NCI-H1105 (cell line): Measurements from ENCODE around the gene SH3RF1.

Source experiments
- DNase-seq: peaks from one replicate; lab custom pipeline; 2025; lab: John Stamatoyannopoulos, UW

The SH3RF1 gene

DNA sequence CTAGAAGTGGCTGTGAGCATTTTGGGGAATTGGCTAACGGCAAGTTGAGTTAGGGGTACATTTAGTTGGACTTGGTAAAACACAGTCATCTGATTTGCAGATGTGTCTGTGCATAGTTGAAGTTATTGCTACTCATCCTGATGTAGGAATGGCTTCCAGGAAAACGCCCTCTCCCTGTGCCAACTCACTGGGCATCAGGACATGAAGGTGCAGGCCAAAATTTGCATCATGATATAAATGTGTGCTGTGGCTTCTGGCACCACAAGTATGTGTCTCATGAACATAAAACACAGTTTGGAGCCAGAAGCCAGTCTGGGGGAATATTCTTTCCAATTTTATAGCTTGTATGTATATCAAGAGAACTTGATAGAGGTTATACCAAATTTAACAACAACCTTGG lies 206.5 kb downstream of the SH3RF1 start:
- no peak for DNase-seq

DNA sequence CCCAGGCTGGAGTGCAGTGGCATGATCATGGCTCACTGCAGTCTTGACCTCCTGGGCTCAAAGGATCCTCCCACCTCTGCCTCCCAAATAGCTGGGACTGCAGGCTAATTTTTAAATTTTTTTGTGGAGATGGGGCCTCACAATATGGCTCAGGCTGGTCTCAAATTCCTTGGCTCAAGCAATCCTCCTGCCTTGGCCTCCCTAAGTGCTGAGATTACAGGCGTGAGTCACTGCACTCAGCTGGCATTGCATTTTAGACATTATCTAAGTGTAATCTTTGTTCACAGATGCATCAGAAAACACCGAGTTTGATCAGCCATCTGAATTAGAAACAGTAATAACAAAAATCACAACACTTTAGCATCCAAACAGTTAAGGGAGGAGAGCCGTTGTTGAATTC lies 207.3 kb downstream of the SH3RF1 start:
- no peak for DNase-seq

DNA sequence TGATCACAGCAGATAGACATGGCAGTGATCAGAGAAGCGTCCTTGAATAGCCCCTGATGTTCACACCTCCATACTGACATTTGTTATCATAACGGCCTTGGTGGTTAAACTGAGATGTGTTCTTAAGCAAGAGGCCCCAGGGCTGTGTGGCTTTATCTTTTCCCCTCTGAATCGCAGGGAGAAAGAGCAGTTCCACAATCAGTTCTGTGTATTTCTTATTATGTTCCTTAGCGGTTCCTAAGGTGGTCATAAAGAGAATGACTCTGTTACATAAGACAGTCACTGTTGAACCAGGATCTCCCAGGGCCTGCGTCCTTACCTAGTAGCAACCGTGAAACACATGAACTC lies 207.9 kb downstream of the SH3RF1 start:
- DNase-seq, result no peak

DNA sequence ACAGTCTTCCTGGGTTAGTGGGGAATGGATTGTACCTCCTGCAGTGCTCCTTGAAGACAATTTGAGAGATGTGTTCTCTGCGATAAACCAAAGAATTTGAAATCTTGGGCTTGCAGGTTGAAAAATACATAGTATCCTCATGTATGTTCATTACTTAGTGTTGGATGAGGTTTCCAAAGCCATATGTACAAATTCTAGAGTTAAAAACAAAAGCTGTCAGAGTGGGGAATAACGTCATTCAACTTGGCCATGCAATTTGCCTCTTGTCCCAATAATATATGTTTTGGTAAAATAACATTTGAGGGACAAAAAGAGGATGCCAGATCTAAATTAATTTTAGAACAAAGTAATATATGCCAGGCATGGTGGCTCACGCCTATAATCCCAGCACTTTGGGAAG lies 209.4 kb downstream of the SH3RF1 start:
- DNase-seq, result no peak

DNA sequence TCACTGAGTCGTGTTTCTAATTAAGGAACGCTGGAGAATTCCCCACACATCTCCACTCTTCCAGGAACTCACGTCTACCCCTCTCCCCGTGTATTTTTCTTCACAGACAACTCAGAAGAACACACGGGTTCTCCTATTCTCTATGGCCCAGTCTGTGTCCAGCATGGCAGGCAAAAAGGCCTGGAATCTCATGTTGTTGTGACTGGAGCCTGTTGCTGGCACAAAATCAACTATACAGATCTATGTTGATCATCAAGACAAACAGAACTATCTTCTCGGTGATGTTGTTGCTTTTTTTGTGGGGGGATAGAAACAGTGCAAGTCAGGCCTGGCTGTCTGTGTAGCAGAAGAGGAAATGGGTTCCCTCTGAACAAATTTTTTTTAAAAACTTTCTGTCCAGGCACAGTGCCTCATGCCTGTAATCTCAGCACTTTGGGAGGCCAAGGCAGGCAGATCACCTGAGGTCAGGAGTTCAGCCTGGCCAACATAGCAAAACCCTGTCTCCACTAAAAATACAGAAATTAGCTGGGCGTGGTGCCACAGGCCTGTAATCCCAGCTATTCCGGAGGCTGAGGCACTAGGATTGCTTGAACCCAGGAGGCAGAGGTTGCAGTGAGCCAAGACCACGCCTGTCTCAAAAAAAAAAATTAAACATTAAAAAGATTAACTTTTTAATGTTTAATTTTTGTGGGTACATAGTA lies 210.2 kb downstream of the SH3RF1 start:
- DNase-seq, result no peak

DNA sequence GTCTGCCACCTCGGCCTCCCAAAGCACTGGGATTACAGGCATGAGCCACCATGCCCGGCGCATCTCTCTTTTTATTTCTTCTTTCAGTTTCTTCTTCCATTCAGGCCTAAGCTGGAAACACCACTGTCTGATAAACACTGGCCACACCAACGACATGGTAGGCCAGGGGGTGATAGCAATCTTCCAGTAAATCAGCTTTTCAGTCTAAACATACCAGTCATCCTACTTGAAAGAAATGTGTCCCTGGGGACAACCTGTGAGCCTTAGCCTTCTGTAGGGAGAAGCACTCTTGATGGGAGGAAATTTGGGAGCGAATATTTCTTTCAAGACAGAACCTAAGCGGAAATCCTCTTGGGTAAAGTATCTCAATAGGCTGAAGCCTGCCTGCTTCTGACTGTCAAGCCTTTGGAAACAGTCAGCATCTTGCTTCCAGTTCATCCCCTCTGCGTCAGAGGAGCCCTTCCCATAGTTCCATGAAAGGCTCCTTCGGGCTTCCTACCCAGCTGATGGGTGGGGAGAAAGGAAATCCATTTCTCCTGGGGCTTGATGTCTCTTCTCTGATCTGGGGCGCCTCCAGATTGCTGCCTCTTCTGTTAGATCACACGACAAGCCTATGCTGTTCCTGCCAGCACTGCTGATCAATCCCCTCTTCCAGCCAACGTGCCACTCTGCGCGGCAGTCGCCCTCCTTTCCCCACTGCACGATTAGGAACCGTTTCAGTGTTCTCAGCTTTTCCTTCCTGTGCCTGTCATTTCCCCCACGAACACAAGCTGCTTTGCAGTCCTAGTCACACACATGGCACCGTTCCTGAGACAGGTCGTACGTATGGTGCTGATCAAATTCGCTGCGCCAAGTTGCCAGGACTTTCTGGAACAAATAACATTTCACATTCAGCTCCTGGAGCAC lies 211.2 kb downstream of the SH3RF1 start:
- DNase-seq, result no peak

DNA sequence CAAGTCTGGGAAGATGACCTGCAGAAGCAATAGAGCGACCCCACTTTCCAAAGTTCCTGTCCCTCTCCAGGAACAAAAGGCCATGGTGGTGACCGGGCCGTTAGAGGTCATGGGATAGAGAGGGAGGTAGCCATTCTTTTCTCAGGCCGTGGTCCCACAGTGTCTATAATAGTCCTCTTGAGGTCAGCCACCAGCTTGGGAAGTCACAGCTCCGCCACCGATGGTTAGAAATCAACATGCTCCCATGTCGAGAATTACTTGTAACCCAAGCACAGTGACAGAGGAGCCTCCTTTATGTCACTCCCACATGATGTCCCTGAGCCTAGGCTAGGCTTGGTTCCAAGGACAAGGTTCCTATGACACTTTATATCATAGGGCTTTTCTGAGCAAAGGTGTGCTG lies 212.4 kb downstream of the SH3RF1 start:
- no peak for DNase-seq

DNA sequence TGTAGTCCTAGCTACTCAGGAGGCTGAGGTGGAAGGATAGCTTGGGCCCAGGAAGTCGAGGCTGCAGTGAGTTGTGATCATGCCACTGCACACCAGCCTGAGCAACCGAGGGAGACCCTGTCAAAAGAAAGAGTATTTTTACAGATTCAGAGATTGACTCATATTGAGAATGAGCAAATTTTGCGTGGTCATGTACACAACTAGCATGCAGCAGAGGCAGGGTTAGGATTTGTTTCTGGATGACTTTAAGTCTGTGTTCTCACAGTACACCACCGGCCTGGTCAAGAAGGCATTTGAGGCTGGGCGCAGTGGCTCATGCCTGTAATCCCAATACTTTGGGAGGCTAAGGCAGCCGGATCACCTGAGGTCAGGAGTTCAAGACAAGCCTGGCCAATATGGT lies 215.9 kb downstream of the SH3RF1 start:
- no peak for DNase-seq

DNA sequence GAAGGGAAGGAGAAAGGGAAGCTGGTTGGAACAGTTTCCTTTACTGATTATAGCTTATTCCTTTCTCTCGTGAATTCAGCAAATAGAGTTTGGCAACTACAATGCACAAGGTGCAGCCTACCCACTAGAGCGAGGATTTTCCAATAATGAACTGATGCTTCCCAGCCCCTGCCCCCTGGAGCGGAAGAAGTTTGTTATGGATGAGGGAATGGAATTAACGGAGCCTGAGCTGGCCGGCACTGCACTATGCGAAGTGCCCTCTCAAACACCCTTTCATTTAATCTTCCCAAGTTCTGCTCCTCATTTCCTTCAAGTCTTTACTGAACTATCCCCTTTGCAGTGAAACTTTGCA lies 218.2 kb downstream of the SH3RF1 start:
- DNase-seq, result no peak

DNA sequence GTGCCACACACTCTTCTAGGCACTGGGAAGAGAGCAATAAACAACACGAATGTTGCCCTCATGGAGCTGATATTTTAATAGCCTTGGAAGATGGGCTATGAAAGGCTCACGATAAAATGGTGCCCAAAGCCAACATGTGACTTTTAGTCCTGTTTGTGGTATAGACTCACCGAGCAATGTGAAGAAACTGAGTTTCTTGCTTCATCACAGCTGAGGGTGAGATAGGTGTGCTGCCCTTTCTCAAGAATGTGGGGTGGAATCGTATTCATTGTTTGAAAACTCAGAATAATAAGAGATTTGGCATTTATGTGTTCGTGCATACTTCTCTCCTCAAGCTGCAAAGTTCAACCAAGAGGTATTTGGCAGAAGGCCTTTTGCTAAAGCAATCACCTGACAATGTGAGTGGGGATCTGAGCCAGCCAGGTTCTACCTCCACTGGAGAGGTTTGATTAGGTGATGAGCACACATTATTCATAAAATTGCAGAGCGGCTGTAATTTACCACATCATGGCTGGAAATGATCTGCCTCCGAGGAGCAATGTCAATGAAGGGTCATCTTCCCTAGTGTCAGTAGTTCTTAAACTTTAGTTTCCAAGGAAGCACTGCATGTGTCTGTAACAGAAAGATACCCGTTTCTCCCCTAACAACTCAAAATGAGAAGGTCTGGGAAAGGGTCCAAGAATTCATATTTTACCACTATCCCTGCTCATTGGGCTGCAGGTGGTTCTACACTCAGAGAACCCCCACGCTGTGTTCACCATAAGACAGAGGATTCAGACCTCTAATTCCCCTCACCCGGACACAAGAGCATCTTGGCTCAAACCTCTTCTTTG lies 218.8 kb downstream of the SH3RF1 start:
- DNase-seq, result no peak

DNA sequence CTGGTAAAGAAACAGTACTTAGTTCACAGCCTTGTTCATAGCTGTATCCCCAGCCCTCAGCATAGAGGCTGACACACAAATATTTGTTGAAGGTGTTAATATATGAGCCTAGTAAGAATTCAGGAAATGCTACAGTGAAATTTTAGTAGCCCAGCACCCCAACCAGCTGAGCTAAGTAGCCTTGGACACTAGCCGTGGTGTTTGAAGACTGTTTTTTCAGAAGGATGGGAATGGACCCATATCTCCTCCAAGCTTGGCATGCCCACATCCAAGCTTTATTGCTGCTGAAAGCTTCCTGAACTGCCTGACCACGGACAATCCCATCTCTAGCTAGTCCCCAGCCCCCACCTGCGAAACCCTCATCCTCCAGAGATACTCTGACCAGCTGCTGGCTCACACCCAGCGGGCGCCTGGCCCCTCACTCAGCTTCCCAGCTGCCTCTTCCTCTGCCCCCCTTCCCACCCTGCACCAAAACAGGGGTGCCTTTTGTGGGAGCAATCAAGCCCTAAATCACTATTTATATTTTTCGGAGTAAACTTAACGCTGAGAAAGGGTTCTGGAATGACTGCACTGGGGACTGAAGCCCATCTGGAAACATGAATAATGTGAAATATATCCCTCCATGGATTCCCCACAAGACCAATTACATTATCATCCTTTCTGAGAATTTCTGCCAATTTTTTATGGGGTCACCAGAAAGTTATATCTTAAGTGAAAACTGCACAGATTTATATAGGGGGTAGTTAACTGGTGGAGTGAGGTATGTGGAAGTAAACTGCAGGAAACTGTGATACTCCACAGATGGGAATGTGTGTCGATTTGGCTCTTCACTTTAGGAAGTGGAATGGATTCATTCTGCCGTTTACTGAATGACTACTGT lies 219.6 kb downstream of the SH3RF1 start:
- DNase-seq, result no peak

DNA sequence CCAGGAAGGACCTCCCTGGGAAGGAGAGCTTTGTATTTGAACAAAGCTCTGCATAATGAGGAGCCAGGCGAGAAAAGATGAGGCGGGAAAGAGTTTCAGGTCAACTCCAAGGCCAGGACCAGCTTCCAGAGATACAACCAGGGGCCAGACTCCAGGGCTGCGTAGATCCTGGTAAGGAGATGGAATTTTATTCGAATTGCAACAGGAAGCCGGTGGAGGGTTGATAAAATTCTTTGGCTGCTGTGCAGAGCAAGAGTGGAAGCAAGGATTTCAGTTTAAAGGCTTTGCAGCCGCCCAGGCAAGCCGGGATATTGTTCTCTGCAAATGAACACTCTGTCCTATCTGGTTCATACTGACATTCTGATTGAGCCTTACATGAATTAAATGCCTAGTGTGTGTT lies 220.5 kb downstream of the SH3RF1 start:
- DNase-seq, result no peak

DNA sequence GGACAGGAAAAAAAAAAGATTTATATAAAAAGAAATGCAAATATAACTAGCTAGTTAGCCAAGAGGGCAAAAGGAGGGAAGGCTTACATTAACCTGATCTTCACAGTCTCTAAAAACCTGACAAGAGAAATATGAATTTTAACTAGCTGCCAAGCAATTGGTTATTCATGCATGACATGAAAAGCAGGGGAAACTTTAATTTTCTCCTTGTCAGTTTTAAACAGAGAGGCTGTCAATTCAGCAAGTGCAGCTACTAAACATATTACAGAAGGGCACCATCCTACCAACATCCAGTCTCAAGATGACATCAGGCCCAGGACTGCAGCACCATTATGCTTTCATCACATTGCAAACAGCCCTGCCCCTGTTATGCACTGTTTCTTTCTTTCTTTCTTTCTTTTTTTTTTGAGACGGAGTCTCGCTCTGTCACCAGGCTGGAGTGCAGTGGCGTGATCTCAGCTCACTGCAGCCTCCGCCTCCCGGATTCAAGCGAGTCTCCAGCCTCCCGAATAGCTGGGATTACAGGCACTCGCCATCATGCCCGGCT lies 221.8 kb downstream of the SH3RF1 start:
- DNase-seq, result no peak

DNA sequence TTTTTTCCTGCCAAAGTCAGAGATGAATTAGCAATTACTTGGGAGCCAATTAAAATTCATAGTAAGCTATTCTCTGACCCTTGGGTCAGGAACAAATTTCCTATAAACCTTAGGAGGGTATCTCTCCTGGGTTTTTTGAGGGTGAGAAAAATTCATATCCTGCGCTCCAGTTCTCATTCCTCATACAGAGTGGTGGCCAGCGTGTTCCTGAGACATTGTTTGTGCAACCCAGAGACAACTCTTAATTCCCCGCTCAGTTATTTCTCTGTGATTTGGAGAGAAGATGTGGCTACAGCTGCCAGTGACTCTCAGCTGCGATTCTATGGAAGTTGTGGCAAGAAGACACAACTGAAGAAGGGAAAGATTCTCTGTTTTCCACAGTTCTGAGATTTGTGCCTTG lies 222.8 kb downstream of the SH3RF1 start:
- DNase-seq, result no peak

DNA sequence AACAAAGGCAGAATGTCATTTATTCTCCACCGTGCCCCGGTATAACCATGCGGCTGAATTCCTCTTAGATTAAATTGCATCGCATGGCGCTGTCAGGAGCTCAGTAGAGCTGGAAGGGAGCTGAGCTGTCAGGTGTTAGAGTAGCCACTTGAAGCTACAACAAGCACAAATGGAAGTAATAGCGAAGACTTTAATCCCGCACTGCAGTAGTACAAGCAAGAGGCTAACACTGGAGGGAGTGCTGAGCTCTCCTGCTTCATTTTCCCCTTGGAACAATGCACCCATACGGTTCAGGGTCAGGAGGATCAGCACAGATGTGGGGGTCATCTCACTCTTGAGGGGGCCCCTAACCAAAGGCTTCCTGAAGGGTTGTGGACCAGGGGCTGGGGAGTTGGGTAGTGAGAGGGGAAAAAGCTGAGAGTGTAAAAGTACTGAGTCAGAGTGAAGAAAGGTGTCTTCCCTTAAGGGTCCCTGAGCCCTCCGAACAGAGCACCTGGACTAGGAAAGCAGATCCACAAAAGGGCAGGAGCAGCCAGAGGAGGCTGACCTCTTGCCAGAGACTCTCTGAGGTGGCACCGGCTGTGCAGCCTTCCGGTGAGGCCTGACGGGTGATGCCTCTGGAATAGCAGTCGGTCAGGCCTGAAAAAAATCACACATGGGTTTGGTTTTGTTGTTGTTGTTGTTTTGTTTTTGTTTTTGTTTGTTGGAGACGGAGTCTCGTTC lies 224.7 kb downstream of the SH3RF1 start:
- no peak for DNase-seq

DNA sequence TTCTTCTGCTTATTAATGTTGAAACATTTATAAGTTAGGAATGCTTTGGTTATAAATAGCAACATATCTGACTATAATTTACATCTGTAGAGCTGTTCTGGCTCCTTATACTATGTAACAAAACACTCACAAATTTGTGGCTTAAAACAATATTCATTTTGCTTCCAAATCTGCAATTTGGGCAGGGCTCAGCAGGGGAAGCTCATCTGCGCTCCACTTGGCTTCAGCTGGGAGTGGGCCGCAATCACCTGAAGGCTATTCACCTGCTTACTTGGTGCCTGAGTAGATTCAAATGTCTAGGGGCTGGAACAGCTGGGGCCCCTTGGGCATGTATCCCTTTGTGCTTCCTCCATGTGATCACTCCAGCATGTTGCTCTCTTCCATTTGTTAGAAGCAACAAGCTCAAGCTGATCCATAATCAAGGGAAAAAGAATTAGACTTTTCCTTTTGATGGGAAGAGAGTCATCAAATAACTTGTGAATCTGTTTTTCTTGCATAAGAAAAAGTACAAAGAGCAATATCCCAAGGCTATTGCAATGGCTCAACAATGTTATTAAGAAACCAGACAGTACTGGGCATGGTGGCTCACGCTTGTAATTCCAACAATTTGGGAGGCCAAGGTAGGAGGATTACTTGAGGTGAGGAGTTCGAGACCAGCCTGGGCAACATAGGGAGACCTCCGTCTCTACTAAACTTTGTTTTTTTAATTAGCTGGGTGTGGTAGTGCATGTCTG lies 225.9 kb downstream of the SH3RF1 start:
- DNase-seq, result no peak
